Spleen (tissue), 11 donors: ENCODE results near the gene CNN2. TPM values are rescaled to one million over a fixed set of nuclear protein-coding genes. Genes with fewer than 3 reads are reported as not detected.

Source experiments
- DNase-seq: peaks from one replicate; pipeline ENCODE4 v3.0.0-alpha.2; 2020
- H3K27ac ChIP-seq, 8 donors: fragments of 200-600 bp; sonication (generic) in 7 of 8; 1 replicate in 4 of 8; 2 replicates in 4 of 8; pipeline versions ENCODE4 v1.5.0 to v1.8.0; 2016 to 2021; ENCODE audit warnings: inconsistent platforms in 4 of 8, mild to moderate bottlenecking in 4 of 8, moderate library complexity in 1 of 8
- H3K27me3 ChIP-seq, 7 donors: fragments of 200-600 bp; sonication (generic) in 6 of 7; replicated peaks in 1 of 7; 1 replicate in 4 of 7; 2 replicates in 3 of 7; pipeline versions ENCODE4 v1.5.0 to v1.8.0; 2016 to 2021; ENCODE audit warnings: inconsistent platforms in 3 of 7, mild to moderate bottlenecking in 1 of 7
- H3K36me3 ChIP-seq, 6 donors: fragments of 200-600 bp; sonication (generic) in 5 of 6; 1 replicate in 4 of 6; 2 replicates in 2 of 6; pipeline versions ENCODE4 v1.5.0 to v1.8.0; 2016 to 2021; ENCODE audit warnings: inconsistent platforms in 2 of 6
- H3K4me1 ChIP-seq, 6 donors: fragments of 200-600 bp; sonication (generic) in 5 of 6; 1 replicate in 3 of 6; 2 replicates in 3 of 6; pipeline versions ENCODE4 v1.5.0 to v1.8.0; 2016 to 2021; ENCODE audit warnings: inconsistent platforms in 3 of 6
- H3K4me3 ChIP-seq, 8 donors: fragments of 200-600 bp; sonication (generic) in 7 of 8; 1 replicate in 4 of 8; 2 replicates in 4 of 8; pipeline versions ENCODE4 v1.5.0 to v1.8.0; 2016 to 2021; ENCODE audit warnings: inconsistent platforms in 4 of 8, mild to moderate bottlenecking in 4 of 8, moderate library complexity in 2 of 8
- H3K9me3 ChIP-seq, 8 donors: fragments of 200-600 bp; sonication (generic) in 7 of 8; 1 replicate in 4 of 8; 2 replicates in 4 of 8; pipeline versions ENCODE4 v1.5.0 to v1.8.0; 2016 to 2021; ENCODE audit warnings: inconsistent platforms in 4 of 8
- CTCF ChIP-seq, 11 experiments: fragments of 200-600 bp in 7 of 11; fragments of 450-650 bp in 4 of 11; sonication (generic) in 4 of 11; IDR thresholded peaks in 8 of 11; conservative IDR thresholded peaks in 3 of 11; 1 replicate in 7 of 11; 2 replicates in 4 of 11; pipeline versions ENCODE4 v1.4.0 to v1.8.0; 2016 to 2021; ENCODE audit warnings: antibody characterized with exemption in 11 of 11, inconsistent platforms in 4 of 11, mild to moderate bottlenecking in 1 of 11
- POLR2A ChIP-seq, 3 donors: fragments of 450-650 bp; IDR thresholded peaks; one replicate each; pipeline ENCODE4 v1.5.1; 2017; ENCODE audit warnings: antibody characterized with exemption in 3 of 3, mild to moderate bottlenecking in 1 of 3
- POLR2AphosphoS5 ChIP-seq, 3 donors: sonication (generic); formaldehyde crosslinking; IDR thresholded peaks; one replicate each; pipeline ENCODE4 v1.5.1; 2017; ENCODE audit warnings: antibody characterized with exemption in 3 of 3
- WGBS, 5 donors: extraction: QIAGEN DNeasy Blood & Tissue Kit in 3 of 5; methylation state at CpG; one replicate each; pipeline versions ENCODE4 v1.1.5 to v1.1.7; 2013 to 2018; 5-methylcytosine and 5-hydroxymethylcytosine counted together
- intact Hi-C: fragments of 100-400 bp; cut with DNase I; formaldehyde crosslinking; loops from one replicate; pipeline ENCODE4 v1.15.0; 2023; ENCODE audit warnings: low total_unique reads
- polyA plus RNA-seq, 3 donors: library from polyadenylated mRNA; stranded (reverse); fragments of 200-250 nt; gene quantifications; one replicate each; pipeline ENCODE4 v1.2.1, GENCODE V29; 2013
- total RNA-seq, 7 donors: library from RNA; depleted of rRNA in 3 of 7; stranded (reverse); fragments of >200 nt in 3 of 7; fragmentation: NEBNext Ultra II Directional in 4 of 7; extraction: Animal tissue kit (Norgen Biotek cat#: 25700) in 4 of 7; gene quantifications; one replicate each; pipeline versions ENCODE4 v1.1.0 to v1.2.1, GENCODE V29; 2016 to 2021
- donor health status: healthy with polysubstance abuse.
- donor health status: DM: no; HTN: no; CAD: no; lungs with moderate emphysema.
- donor health status: DM: no; HTN: no; CAD: no.
- donor health status: Bipolar disorder and iron deficiency.
- donor health status: healthy.
- donor health status: DM: no; HTN: no; CAD: no.
- donor health status: DM: yes; HTN: yes; CAD: no.

The CNN2 gene
- total and polyA plus RNA-seq, 10 donors = 102 to 296 (median 188) TPM

GRCh38 chr19:1015782-1016646 is 10.4 kb upstream of the CNN2 start:
- H3K9me3 ChIP-seq = no peaks in the 10 kb centered on the region
- H3K27me3 ChIP-seq = no peaks in the 10 kb centered on the region
- DNase-seq = no peak
- intact Hi-C loops = no loop called here
- peaks cover 56 to 84% (median 71%) of the 10 kb centered on the region in 6 donors for H3K4me1 ChIP-seq
- H3K27ac ChIP-seq = peak overlapping the region in 7 of 8 donors; percentile 63 to 98 (median 95)
- WGBS, 5 donors = 64 to 79% (median 74%) methylated on average over 10 to 31 of the region's 31 CpGs
- TF ChIP-seq POLR2AphosphoS5 (IDR thresholded peaks at IDR 0.05) = no peak
- no peak for TF ChIP-seq POLR2A (IDR thresholded peaks at IDR 0.05)
- TF ChIP-seq CTCF (IDR thresholded peaks at IDR 0.05 in 8 of 11, conservative IDR thresholded peaks at IDR 0.05 in 3 of 11) = no peak
- H3K36me3 ChIP-seq = peaks cover 3 to 74% (median 40%) of the 10 kb centered on the region in 6 donors
- H3K4me3 ChIP-seq = peak overlapping the region in 3 of 8 donors; percentile 2 to 81 (median 4)

GRCh38 chr19:1016647-1017114 is 9.7 kb upstream of the CNN2 start:
- peak overlapping the region in 7 of 8 donors; percentile 63 to 98 (median 95) for H3K27ac ChIP-seq
- H3K4me1 ChIP-seq = peaks cover 56 to 88% (median 75%) of the 10 kb centered on the region in 6 donors
- H3K36me3 ChIP-seq = peaks cover 3 to 67% (median 33%) of the 10 kb centered on the region in 6 donors
- H3K27me3 ChIP-seq = no peaks in the 10 kb centered on the region
- peak overlapping the region in 1 of 8 donors; percentile 81 for H3K4me3 ChIP-seq
- intact Hi-C loops = no loop called here
- H3K9me3 ChIP-seq = no peaks in the 10 kb centered on the region
- TF ChIP-seq POLR2A (IDR thresholded peaks at IDR 0.05) = no peak
- TF ChIP-seq POLR2AphosphoS5 (IDR thresholded peaks at IDR 0.05) = peak; percentile 79 to 83 (median 81)
- TF ChIP-seq CTCF (IDR thresholded peaks at IDR 0.05 in 8 of 11, conservative IDR thresholded peaks at IDR 0.05 in 3 of 11) = no peak
- DNase-seq = peak; percentile 84
- WGBS, 5 donors = 60 to 66% (median 62%) methylated on average over 3 to 12 of the region's 12 CpGs

GRCh38 chr19:1017115-1017905 is 9.1 kb upstream of the CNN2 start:
- peaks cover 58 to 94% (median 81%) of the 10 kb centered on the region in 6 donors for H3K4me1 ChIP-seq
- DNase-seq = peak; percentile 81
- peaks cover 0 to 61% (median 27%) of the 10 kb centered on the region in 6 donors for H3K36me3 ChIP-seq
- H3K9me3 ChIP-seq = no peaks in the 10 kb centered on the region
- no peaks in the 10 kb centered on the region for H3K27me3 ChIP-seq
- H3K4me3 ChIP-seq = peak overlapping the region in 2 of 8 donors; percentile 4 to 81
- peak overlapping the region in 6 of 8 donors; percentile 64 to 98 (median 96) for H3K27ac ChIP-seq
- TF ChIP-seq POLR2AphosphoS5 (IDR thresholded peaks at IDR 0.05) (peak in 2 of 3 donors; percentile 6 to 42), CTCF (IDR thresholded peaks at IDR 0.05 in 8 of 11, conservative IDR thresholded peaks at IDR 0.05 in 3 of 11) (no peak), POLR2A (IDR thresholded peaks at IDR 0.05) (no peak)
- 48 to 66% (median 55%) methylated on average over 22 to 24 of the region's 24 CpGs for WGBS, 5 donors
- intact Hi-C loops = no loop called here
